ENCODE results near the gene MOGAT1. TPM values are rescaled to one million over a fixed set of nuclear protein-coding genes. Genes with fewer than 3 reads are reported as not detected.
A peak's percentile ranks its signal among the peaks of the same experiment; 100 is the strongest.

MOGAT1 gene
- not detected in 2 replicates for total RNA-seq (2021)
- Bru-seq, nascent RNA, result percentile 9 among the genes with signal in this experiment
- percentile 4 among the genes with signal in this experiment for BruChase-seq, experiment 1, labeled RNA remaining after a 2-hour chase
- BruChase-seq, experiment 2, labeled RNA remaining after a 6-hour chase, result percentile 7 among the genes with signal in this experiment
- long read RNA-seq, result 0 reads

GRCh38 chr2:222671259-222672067, at the start of gene MOGAT1:
Gene MOGAT1, plus strand, starts transcription at chr2:222671658. Its CDS starts 128 bp downstream, at chr2:222671786.
- peak within 1 kb of the TSS; percentile 47 for H3K4me3 ChIP-seq (ENCODE audit: low read depth, low read length, poor library complexity, severe bottlenecking)
- ChIA-PET POLR2A (ENCODE audit: low non-redundant PET) (no interaction called here), CTCF (interaction anchor here (0.6 kb wide), 1 partner anchor 110 kb away, joined by 6 read pairs; no protein-coding TSS in a partner anchor)
- no peak for TF ChIP-seq EZH2 (IDR thresholded peaks at IDR 0.05; ENCODE audit: borderline replicate concordance, low read depth, low read length, poor library complexity, severe bottlenecking)
- TF ChIP-seq, protein P1, sequence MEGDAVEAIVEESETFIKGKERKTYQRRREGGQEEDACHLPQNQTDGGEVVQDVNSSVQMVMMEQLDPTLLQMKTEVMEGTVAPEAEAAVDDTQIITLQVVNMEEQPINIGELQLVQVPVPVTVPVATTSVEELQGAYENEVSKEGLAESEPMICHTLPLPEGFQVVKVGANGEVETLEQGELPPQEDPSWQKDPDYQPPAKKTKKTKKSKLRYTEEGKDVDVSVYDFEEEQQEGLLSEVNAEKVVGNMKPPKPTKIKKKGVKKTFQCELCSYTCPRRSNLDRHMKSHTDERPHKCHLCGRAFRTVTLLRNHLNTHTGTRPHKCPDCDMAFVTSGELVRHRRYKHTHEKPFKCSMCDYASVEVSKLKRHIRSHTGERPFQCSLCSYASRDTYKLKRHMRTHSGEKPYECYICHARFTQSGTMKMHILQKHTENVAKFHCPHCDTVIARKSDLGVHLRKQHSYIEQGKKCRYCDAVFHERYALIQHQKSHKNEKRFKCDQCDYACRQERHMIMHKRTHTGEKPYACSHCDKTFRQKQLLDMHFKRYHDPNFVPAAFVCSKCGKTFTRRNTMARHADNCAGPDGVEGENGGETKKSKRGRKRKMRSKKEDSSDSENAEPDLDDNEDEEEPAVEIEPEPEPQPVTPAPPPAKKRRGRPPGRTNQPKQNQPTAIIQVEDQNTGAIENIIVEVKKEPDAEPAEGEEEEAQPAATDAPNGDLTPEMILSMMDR (conservative IDR thresholded peaks at IDR 0.05; ENCODE audit: low read depth, low read length), result no peak
- no peaks in the 10 kb centered on the region for H3K36me3 ChIP-seq (ENCODE audit: insufficient read depth, low read length, poor library complexity, severe bottlenecking)
- DNase-seq (ENCODE audit: low spot score), result no peak
- intact Hi-C loops (cut with micrococcal nuclease; ENCODE audit: unreplicated experiment), result no loop called here
- H3K27me3 ChIP-seq (replicated peaks; ENCODE audit: insufficient read depth, low read depth, low read length, poor library complexity), result peaks cover 24% of the 10 kb centered on the region
- no peaks in the 10 kb centered on the region for H3K9me3 ChIP-seq (ENCODE audit: low read depth, low read length, poor library complexity, severe bottlenecking)
- BruUV-seq (replicated peaks), result no TSS peak
- H3K27ac ChIP-seq (ENCODE audit: low read depth, low read length, poor library complexity, severe bottlenecking), result no peak within 1 kb of the TSS
- no peaks in the 10 kb centered on the region for H3K4me1 ChIP-seq (ENCODE audit: insufficient read depth, low read length, poor library complexity, severe bottlenecking)

DNA sequence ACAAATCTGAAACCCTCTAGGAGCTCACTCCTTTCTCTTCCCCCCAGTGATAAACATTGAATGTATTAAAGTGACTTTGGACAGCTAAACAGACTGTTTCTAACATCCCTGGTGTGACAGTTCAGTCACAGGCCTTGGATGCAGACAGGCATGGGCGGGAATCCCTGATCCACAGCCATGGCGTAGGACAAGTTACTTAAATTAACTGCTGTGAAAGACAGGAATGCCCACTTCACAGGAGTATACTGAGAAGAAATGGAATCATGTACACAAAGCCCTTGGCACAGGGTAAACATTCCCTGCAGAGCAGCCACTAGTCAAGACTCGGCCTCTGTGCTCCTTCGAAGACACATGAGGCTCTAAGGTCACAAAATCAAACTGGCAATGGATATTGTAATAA, 49.6 kb upstream of the MOGAT1 start:
- peaks cover 75% of the 10 kb centered on the region for H3K36me3 ChIP-seq (ENCODE audit: insufficient read depth, low read length, poor library complexity, severe bottlenecking)
- H3K9me3 ChIP-seq (ENCODE audit: low read depth, low read length, poor library complexity, severe bottlenecking), result no peaks in the 10 kb centered on the region
- no peaks in the 10 kb centered on the region for H3K4me1 ChIP-seq (ENCODE audit: insufficient read depth, low read length, poor library complexity, severe bottlenecking)
- intact Hi-C loops (cut with micrococcal nuclease; ENCODE audit: unreplicated experiment), result no loop called here
- no peak for DNase-seq (ENCODE audit: low spot score)
- TF ChIP-seq, protein P1 (conservative IDR thresholded peaks at IDR 0.05; ENCODE audit: low read depth, low read length), result no peak
- no peak for TF ChIP-seq EZH2 (IDR thresholded peaks at IDR 0.05; ENCODE audit: borderline replicate concordance, low read depth, low read length, poor library complexity, severe bottlenecking)
- no peak overlapping the region for H3K27ac ChIP-seq (ENCODE audit: low read depth, low read length, poor library complexity, severe bottlenecking)
- no TSS peak for BruUV-seq (replicated peaks)
- ChIA-PET CTCF (no interaction called here), POLR2A (ENCODE audit: low non-redundant PET) (no interaction called here)
- no peaks in the 10 kb centered on the region for H3K27me3 ChIP-seq (replicated peaks; ENCODE audit: insufficient read depth, low read depth, low read length, poor library complexity)
- no peak overlapping the region for H3K4me3 ChIP-seq (ENCODE audit: low read depth, low read length, poor library complexity, severe bottlenecking)

GRCh38 chr2:222622910-222623309, 48.5 kb upstream of the MOGAT1 start:
- Histone ChIP-seq H3K4me1 (ENCODE audit: insufficient read depth, low read length, poor library complexity, severe bottlenecking) (no peaks in the 10 kb centered on the region), H3K27me3 (replicated peaks; ENCODE audit: insufficient read depth, low read depth, low read length, poor library complexity) (no peaks in the 10 kb centered on the region), H3K4me3 (ENCODE audit: low read depth, low read length, poor library complexity, severe bottlenecking) (no peak overlapping the region), H3K27ac (ENCODE audit: low read depth, low read length, poor library complexity, severe bottlenecking) (no peak overlapping the region), H3K36me3 (ENCODE audit: insufficient read depth, low read length, poor library complexity, severe bottlenecking) (peaks cover 83% of the 10 kb centered on the region), H3K9me3 (ENCODE audit: low read depth, low read length, poor library complexity, severe bottlenecking) (no peaks in the 10 kb centered on the region)
- intact Hi-C loops (cut with micrococcal nuclease; ENCODE audit: unreplicated experiment), result no loop called here
- DNase-seq (ENCODE audit: low spot score), result no peak
- ChIA-PET POLR2A (ENCODE audit: low non-redundant PET) (no interaction called here), CTCF (no interaction called here)
- BruUV-seq (replicated peaks), result no TSS peak
- TF ChIP-seq, protein P1 (conservative IDR thresholded peaks at IDR 0.05; ENCODE audit: low read depth, low read length), result no peak
- no peak for TF ChIP-seq EZH2 (IDR thresholded peaks at IDR 0.05; ENCODE audit: borderline replicate concordance, low read depth, low read length, poor library complexity, severe bottlenecking)

All from A673 (cell line).